GM12878 (cell line): Measurements from ENCODE around the gene SWT1. TPM values are rescaled to one million over a fixed set of nuclear protein-coding genes. Genes with fewer than 3 reads are reported as not detected.

Experiments used
- ATAC-seq: fragments of 200-7000 bp; cut with Tn5 transposase; 3 replicates; pipeline ENCODE4 v1.9.1; 2020; ENCODE audit warnings: mild to moderate bottlenecking, moderate library complexity
- BruUV-seq: library from RNA; stranded (reverse); fragments of 400-500 nt; replicated peaks from 2 replicates; lab custom pipeline; 2021; lab: Mats Ljungman, UMichigan
- CTCF ChIA-PET: fragments of 300-600 bp; sonication (Branson Sonifier 250); formaldehyde crosslinking; extraction: SDS; loops from one replicate; lab custom pipeline; 2021; ENCODE audit warnings: inconsistent platforms; lab: Yijun Ruan, JAX
- POLR2A ChIA-PET: fragments of 350-600 bp; formaldehyde crosslinking; extraction: SDS; loops from one replicate; lab custom pipeline; 2021; ENCODE audit warnings: inconsistent platforms; lab: Charles Lee
- RAD21 ChIA-PET: fragments of 300-600 bp; sonication (Branson Sonifier 250); formaldehyde crosslinking; loops from one replicate; lab custom pipeline; 2023; ENCODE audit warnings: antibody characterized with exemption; ENCODE audit not compliant: unreplicated experiment; lab: Charles Lee
- SMC1A ChIA-PET: fragments of 300-600 bp; sonication (Branson Sonifier 250); formaldehyde crosslinking; loops from one replicate; lab custom pipeline; 2023; ENCODE audit not compliant: unreplicated experiment, uncharacterized antibody; lab: Charles Lee
- DNase-seq: peaks from one replicate; pipeline ENCODE4 v3.0.0-alpha.2; 2011; ENCODE audit warnings: low read depth, low spot score
- FAIRE-seq: peaks from 3 replicates; lab custom pipeline; 2011; peaks lifted over from hg19 to GRCh38; lab: Jason Lieb, UNC
- H2AFZ ChIP-seq: 2 replicates; pipeline ENCODE4 v1.6.0; 2011; ENCODE audit warnings: low read depth, low read length, control low read depth; ENCODE audit not compliant: control insufficient read depth
- H3K27ac ChIP-seq: 2 replicates; pipeline ENCODE4 v1.5.1; 2011; ENCODE audit warnings: control low read depth; ENCODE audit not compliant: control insufficient read depth, insufficient read depth
- H3K27me3 ChIP-seq, 2 experiments: replicated peaks in 1 of 2; 2 replicates each; pipeline versions ENCODE4 v1.6.0 to v1.6.1; 2011; ENCODE audit warnings: low read length in 1 of 2; ENCODE audit not compliant: control insufficient read depth in 2 of 2, insufficient read depth in 2 of 2
- H3K36me3 ChIP-seq, 2 experiments: 2 replicates each; pipeline ENCODE4 v1.5.1; 2011; ENCODE audit warnings: low read length in 1 of 2; ENCODE audit not compliant: control insufficient read depth in 2 of 2, insufficient read depth in 2 of 2
- H3K4me1 ChIP-seq: 2 replicates; pipeline ENCODE4 v1.6.1; 2011; ENCODE audit warnings: mild to moderate bottlenecking, low read length, moderate library complexity, mixed read lengths; ENCODE audit not compliant: control insufficient read depth, insufficient read depth
- H3K4me2 ChIP-seq: 2 replicates; pipeline ENCODE4 v1.6.0; 2011; ENCODE audit warnings: control low read depth; ENCODE audit not compliant: control insufficient read depth, insufficient read depth
- H3K4me3 ChIP-seq: fragments of 200-600 bp; sonication (generic); 2 replicates; pipeline ENCODE4 v1.5.1; 2016
- H3K79me2 ChIP-seq: 2 replicates; pipeline ENCODE4 v1.6.0; 2011; ENCODE audit warnings: low read length; ENCODE audit not compliant: control insufficient read depth, insufficient read depth
- H3K9ac ChIP-seq: 2 replicates; pipeline ENCODE4 v1.8.0; 2011; ENCODE audit warnings: low read length, control low read depth, mixed read lengths; ENCODE audit not compliant: control insufficient read depth, insufficient read depth
- H3K9me3 ChIP-seq: replicated peaks from 3 replicates; pipeline ENCODE4 v1.5.1; 2011; ENCODE audit warnings: mild to moderate bottlenecking, low read length; ENCODE audit not compliant: control insufficient read depth, insufficient read depth
- H4K20me1 ChIP-seq: 2 replicates; pipeline ENCODE4 v1.6.0; 2011; ENCODE audit not compliant: control insufficient read depth, insufficient read depth
- CHD1 ChIP-seq: IDR thresholded peaks from 2 replicates; pipeline ENCODE4 v1.6.1; 2012; ENCODE audit warnings: low read depth, low read length, improper control_type of control experiment
- E2F4 ChIP-seq: IDR thresholded peaks from 2 replicates; pipeline ENCODE4 v1.6.1; 2012; ENCODE audit warnings: low read depth, low read length, improper control_type of control experiment
- ESRRA ChIP-seq: IDR thresholded peaks from 2 replicates; pipeline ENCODE4 v1.6.1; 2012; ENCODE audit warnings: mild to moderate bottlenecking, low read length, improper control_type of control experiment
- GABPA ChIP-seq: IDR thresholded peaks from 2 replicates; pipeline ENCODE4 v1.6.1; 2014; ENCODE audit warnings: antibody characterized with exemption, low read depth, mild to moderate bottlenecking, inconsistent platforms
- IRF4 ChIP-seq: IDR thresholded peaks from 2 replicates; pipeline ENCODE4 v1.6.1; 2011; ENCODE audit warnings: low read depth, low read length
- RELA ChIP-seq: fragments of 450-650 bp; IDR thresholded peaks from 2 replicates; pipeline ENCODE4 v1.8.0; 2014; ENCODE audit warnings: borderline replicate concordance; ENCODE audit not compliant: partially characterized antibody
- SIN3A ChIP-seq: IDR thresholded peaks from 2 replicates; pipeline ENCODE4 v1.6.1; 2012; ENCODE audit warnings: low read depth, low read length, improper control_type of control experiment
- USF1 ChIP-seq: IDR thresholded peaks from 2 replicates; pipeline ENCODE4 v1.6.1; 2011; ENCODE audit warnings: borderline replicate concordance, low read depth, mild to moderate bottlenecking, moderate library complexity, mixed read lengths, low read length; ENCODE audit not compliant: insufficient read depth; ENCODE audit errors: extremely low read length
- WRNIP1 ChIP-seq: IDR thresholded peaks from 2 replicates; pipeline ENCODE4 v1.6.1; 2011; ENCODE audit warnings: low read depth, low read length, improper control_type of control experiment, borderline replicate concordance
- WGBS: methylation state at CpG from one replicate; pipeline ENCODE4 v1.1.6; 2016; ENCODE audit warnings: low lambda C conversion rate; ENCODE audit not compliant: insufficient replicate concordance, insufficient coverage; ENCODE audit errors: missing lambda C conversion rate; 5-methylcytosine and 5-hydroxymethylcytosine counted together
- in situ Hi-C: fragments of 300-500 bp; cut with MboI; formaldehyde crosslinking; loops from 9 replicates; pipeline ENCODE4 v1.14.3; 2018; ENCODE audit warnings: mixed read lengths
- intact Hi-C: fragments of 100-400 bp; cut with micrococcal nuclease; formaldehyde crosslinking; loops from one replicate; pipeline ENCODE4 v1.14.2; 2022; ENCODE audit not compliant: unreplicated experiment
- polyA plus RNA-seq, 11 experiments: library from polyadenylated mRNA; depleted of rRNA in 4 of 11; unstranded in 6 of 11; stranded (reverse) in 5 of 11; fragments of >200 nt; fragmentation: Nextera tagmentation in 4 of 11; fragmentation: Illumina TruSeq in 1 of 11; extraction: Ambion mirVana in 4 of 11; extraction: Trizol in 1 of 11; gene quantifications; 1 replicate in 1 of 11; 2 replicates in 10 of 11; pipeline versions ENCODE4 v1.2.1 to v1.2.3, GENCODE V29; 2011 to 2016; ENCODE audit warnings: inconsistent platforms in 2 of 11, missing spikeins in 2 of 11, low read depth in 1 of 11
- total RNA-seq, 4 experiments: library from RNA; depleted of rRNA in 3 of 4; stranded (reverse); fragments of >200 nt in 3 of 4; fragmentation: Illumina TruSeq in 1 of 4; extraction: Trizol in 1 of 4; gene quantifications; 2 replicates each; pipeline versions ENCODE4 v1.2.1 to v1.2.3, GENCODE V29; 2013 to 2021

SWT1 gene
- total and polyA plus RNA-seq, 10 of the 15 experiments (the other 5 are each of a cell fraction or from before 2014, with no cell fraction given): 1.0 to 4.2 (median 2.6) TPM

- Histone ChIP-seq H4K20me1 (no peaks in the 10 kb centered on the region), H3K9me3 (no peaks in the 10 kb centered on the region), H3K36me3 (no peaks in the 10 kb centered on the region)
- FAIRE-seq (no peak), ATAC-seq (no peak; the same call in 2 of the 3 replicates)
- ChIA-PET SMC1A (interaction anchor here (0.6 to 5.0 kb wide), 16 partner anchors 9 to 455 kb away, joined by 3 to 33 read pairs (median 4); partner anchors contain the start of gene IVNS1ABP), CTCF (interaction anchor here (0.8 to 3.8 kb wide), 15 partner anchors 9 to 441 kb away, joined by 3 to 48 read pairs (median 6); no protein-coding TSS in a partner anchor)
- no peak for TF ChIP-seq RELA
- TF ChIP-seq USF1: no peak
- TF ChIP-seq WRNIP1: no peak
- TF ChIP-seq IRF4: no peak
- TF ChIP-seq SIN3A: no peak
- TF ChIP-seq ESRRA: no peak
- TF ChIP-seq E2F4: no peak
- TF ChIP-seq CHD1: no peak
- TF ChIP-seq GABPA: no peak
- TF ChIP-seq, all 136 proteins: peak for 0
- Histone ChIP-seq H3K27ac (no peak overlapping the region), H2AFZ (no peak overlapping the region), H3K4me2 (no peak overlapping the region), H3K9ac (no peak overlapping the region), H3K27me3 (no peaks in the 10 kb centered on the region), H3K79me2 (no peaks in the 10 kb centered on the region), H3K4me1 (no peaks in the 10 kb centered on the region), H3K4me3 (no peak overlapping the region)
- no peak for DNase-seq
- BruUV-seq: no TSS peak
- intact Hi-C loops: no loop called here
- ChIA-PET RAD21 (interaction anchor here (0.8 to 5.2 kb wide), 14 partner anchors 10 to 441 kb away, joined by 3 to 52 read pairs (median 8); partner anchors contain the start of gene IVNS1ABP), POLR2A (interaction anchor here (0.8 to 1.3 kb wide), 4 partner anchors 41 to 1135 kb away, joined by 3 to 5 read pairs (median 4); partner anchors contain the start of genes IVNS1ABP and TPR)
- 53% methylated on average over 1 of the region's 1 CpG for WGBS
- in situ Hi-C loops: no loop called here
Measured at GRCh38 chr1:185239861-185240260, 82.9 kb downstream of the SWT1 start.
